HG03575 (cell line): Measurements from ENCODE around the gene GPR108.

ENCODE experiments used
- ATAC-seq: cut with Tn5 transposase; IDR thresholded peaks from one replicate; pipeline ENCODE4 v1.9.1; 2021; ENCODE audit not compliant: unreplicated experiment, insufficient number of reproducible peaks, low FRiP score; ENCODE audit errors: extremely low read depth

The GPR108 gene

GRCh38 chr19:6725513-6726231 is 11.7 kb downstream of the GPR108 start:
- ATAC-seq, result no peak

DNA sequence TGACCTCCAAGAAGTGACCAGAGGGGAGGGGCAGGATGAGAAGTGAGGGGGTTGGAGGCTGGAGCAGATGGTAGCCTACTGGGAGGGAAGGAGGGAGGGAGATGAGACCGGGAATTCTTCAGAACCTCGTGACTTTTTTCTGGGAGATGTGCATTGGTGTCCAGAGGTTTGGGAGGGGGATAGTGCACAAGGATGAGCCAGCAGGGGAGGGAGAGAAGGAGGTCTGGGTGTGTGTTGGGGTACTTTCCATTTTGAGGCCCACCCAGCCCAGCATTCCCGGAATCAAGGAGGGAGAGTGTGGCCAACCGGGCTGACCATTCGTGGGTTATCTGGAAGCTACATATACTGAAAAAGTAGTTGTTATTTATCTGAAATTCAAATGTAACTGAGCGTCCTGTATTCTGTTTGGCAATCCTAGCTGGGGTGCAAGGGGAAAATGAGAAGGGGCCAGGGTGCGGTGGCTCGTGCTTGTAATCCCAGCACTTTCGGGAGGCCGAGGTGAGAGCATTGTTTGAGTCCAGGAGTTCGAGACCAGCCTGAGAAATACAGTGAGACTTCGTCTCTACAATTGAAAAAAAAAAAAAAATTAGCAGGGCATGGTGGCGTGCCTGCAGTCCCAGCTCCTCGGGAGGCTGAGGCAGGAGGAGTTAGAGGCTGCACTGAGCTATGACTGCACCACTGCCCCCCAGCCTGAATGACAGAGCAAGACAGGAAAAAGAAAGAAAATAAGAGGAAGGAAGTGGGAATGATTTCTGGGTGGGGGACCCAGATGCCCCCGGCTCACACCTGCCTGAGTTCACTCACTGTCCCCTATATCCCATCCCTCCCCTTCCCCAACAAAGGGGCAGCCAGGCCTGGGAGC is 12.5 kb downstream of the GPR108 start:
- no peak for ATAC-seq

GRCh38 chr19:6723738-6724137 is 13.6 kb downstream of the GPR108 start:
- ATAC-seq, result no peak

- no peak for ATAC-seq
Measured at GRCh38 chr19:6723108-6723618, 14.2 kb downstream of the GPR108 start.

DNA sequence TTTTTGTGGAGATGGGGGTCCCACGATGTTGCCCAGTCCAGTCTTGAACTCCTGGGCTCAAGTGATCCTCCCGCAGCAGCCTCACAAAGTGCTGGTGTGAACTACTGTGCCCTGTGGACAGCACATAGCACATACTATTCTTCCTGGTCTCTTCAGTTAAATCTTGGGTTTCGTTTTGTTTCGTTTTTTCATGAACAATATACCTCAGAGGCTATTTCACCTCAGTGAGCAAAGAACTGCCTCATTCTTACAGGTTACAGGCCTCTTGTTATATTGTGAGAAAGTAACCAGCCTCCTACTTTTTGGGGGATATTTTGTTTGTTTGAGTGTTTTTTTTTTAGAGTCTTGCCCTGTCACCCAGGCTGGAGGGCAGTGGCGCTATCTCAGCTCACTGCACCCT is 15.6 kb downstream of the GPR108 start:
- ATAC-seq, result no peak

DNA sequence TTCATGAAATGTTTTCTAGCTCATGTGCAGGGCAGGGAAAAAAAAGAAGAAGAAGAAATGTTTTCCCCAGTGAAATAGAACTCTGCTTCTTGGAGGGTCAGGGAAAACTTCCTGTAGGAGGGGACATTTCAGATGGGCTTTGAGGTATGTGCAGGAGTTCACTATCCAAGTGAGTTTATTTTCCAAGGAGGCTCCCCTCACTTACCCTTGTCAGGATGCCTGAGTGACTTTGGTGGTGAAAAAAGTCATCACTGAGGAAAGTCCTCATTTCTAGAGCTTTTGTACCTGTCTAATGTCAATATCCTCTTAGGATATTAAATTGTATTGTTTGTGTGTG is 16.3 kb downstream of the GPR108 start:
- ATAC-seq, result no peak

GRCh38 chr19:6720369-6721137 is 16.8 kb downstream of the GPR108 start, which contains the start of gene C3:
Gene C3, minus strand, starts transcription at chr19:6720650. Its CDS starts 61 bp downstream, at chr19:6720589.
- no peak for ATAC-seq

DNA sequence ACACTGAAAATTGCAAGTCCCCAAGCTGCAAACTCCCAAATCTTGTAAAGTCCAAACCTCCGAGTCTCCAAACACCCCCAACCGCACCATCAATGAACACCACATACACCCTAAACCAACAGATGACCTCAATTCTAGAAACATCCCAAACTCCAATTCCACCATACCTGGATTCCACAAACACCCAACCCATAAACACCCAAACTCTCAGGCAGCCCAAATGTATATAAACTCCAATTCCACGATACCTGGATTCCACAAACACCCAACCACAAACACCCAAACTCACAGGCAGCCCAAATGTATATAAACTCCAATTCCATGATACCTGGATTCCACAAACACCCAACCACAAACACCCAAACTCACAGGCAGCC is 17.4 kb downstream of the GPR108 start:
- ATAC-seq, result no peak

DNA sequence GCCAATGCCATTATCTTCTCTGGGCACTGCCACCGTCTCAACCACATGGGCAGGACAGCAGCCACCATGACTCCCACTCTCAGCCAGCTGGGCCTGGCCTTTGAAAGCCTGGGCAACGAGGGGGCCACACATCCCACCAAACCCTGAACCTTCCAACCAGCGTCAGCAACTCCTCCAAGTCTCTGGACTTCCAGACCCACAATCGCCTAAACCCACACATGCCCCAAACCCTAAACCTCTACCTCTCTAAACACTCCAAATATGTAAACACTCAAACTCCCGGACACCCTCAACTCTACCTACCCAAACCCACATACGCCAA is 17.9 kb downstream of the GPR108 start:
- no peak for ATAC-seq

DNA sequence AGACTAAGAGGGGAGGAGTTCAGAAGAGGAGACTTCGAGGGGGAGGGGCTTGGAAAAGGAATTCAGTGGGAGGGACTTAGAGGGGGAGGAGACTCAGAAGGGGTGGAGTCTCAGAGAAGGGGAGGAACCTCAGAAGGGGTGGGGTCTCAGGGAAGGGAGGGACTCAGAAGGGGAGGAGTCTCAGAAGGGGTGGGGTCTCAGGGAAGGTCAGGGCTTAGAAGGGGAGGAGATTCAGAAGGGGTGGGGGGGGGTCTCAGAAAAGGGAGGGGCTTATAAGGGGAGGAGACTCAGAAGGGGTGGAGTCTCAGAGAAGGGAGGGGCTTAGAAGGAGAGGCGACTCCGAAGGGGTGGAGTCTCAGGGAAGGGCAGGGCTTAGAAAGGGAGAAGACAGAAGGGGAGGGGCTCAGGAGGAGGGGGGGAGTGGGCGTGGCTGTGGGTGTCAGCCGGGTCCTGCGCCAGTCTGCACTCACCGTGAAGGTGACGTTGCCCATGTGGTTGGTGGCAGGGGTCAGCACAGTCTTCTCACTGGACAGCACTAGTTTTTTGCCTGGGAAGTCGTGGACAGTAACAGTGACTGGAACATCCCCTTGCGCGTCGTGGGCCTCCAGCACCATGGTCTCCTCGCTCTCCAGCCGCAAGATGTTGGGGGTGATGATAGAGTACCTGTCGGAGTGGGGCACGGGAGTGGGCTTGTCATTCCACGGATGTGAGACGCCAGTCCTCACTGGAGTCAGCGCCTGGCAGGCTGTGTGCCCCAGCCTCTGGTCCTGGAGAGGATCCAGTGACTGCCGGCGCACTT is 18.4 kb downstream of the GPR108 start:
- no peak for ATAC-seq

- no peak for ATAC-seq
Measured at GRCh38 chr19:6718111-6718740, 19.2 kb downstream of the GPR108 start.

DNA sequence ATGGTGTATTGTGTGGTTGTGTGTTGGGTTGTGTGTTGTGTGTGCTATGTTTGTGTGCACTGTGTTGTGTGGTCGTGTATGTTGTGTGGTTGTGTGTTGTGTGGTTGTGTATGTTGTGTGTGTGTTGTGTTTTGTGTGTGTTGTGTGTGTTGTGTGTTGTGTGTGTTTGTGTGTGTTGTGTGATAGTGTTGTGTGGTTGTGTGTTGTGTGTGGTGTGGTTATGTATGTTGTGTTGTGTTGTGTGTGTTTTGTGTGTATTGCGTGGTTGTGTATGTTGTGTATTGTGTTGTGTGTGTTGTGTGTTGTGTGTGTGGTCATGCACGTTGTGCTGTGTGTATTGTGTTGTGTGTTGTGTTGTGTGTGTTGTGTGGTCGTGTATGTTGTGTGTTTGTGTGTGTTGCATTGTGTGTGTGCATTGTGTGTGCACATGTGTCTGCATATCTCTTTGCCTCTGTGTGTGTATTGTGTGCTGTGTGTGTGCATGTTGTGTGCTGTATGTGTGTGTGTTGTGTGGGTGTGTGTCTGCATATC is 19.9 kb downstream of the GPR108 start:
- ATAC-seq, result no peak

DNA sequence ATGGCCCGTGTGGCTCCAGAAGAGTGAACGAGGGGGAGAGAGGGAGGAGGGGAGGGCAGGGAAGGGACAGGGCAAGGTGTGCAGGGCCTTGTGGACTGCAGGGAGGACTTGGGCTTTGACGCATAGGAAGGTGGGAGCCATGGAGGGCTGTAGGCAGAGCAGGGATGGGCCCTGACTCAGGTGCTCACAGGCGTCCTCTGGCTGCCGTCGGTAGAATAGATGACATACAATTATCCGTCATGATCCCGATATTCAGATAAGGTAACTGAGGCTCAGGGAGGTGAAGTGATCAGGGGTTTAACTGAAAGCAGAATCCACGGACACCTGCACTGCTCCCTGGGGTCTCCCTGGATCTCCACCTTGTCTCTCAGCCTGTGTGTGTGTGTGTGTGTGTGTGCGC is 20.3 kb downstream of the GPR108 start:
- ATAC-seq, result no peak

GRCh38 chr19:6716610-6716970 is 20.8 kb downstream of the GPR108 start:
- no peak for ATAC-seq

- ATAC-seq, result no peak
Measured at GRCh38 chr19:6714749-6715555, 22.4 kb downstream of the GPR108 start.

- no peak for ATAC-seq
Measured at GRCh38 chr19:6713773-6714692, 23.3 kb downstream of the GPR108 start.
